ENCODE results near the gene LETM1.

The LETM1 gene

DNA sequence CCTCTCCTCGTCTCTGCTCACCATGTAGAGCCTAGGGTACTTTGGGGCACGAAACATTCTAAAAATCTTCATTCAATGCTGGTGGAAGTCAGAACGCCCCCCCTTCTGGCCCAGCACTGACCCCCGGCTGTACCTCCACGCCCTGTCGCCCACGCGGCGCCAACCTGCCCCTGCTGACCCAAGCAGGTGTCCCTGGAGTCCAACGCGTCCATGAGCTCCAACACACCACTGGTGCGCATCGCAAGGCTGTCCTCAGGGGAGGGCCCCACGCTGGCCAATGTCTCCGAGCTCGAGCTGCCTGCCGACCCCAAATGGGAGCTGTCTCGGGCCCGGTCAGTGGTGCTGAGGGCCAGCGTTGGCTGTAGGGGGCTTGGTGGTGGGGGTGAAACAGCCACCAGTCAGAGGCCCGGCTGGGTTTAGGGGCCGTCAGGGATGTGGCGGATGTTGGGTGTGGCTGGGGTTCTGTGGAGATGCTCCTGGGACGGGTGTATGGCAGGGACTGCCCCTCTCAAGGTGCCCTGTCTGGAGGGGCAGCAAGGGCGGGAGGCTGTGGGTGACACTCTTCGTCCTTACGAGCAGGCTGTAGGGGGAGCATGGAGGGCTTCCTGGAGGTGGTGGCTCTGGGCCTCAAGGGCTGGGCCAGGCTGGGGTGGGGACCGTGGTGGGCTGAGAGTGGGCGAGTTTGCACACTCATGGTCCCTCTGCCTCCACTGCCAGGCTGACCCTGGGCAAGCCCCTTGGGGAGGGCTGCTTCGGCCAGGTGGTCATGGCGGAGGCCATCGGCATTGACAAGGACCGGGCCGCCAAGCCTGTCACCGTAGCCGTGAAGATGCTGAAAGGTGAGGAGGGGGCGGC is 51.1 kb downstream of the LETM1 start:
- no peak for DNase-seq

DNA sequence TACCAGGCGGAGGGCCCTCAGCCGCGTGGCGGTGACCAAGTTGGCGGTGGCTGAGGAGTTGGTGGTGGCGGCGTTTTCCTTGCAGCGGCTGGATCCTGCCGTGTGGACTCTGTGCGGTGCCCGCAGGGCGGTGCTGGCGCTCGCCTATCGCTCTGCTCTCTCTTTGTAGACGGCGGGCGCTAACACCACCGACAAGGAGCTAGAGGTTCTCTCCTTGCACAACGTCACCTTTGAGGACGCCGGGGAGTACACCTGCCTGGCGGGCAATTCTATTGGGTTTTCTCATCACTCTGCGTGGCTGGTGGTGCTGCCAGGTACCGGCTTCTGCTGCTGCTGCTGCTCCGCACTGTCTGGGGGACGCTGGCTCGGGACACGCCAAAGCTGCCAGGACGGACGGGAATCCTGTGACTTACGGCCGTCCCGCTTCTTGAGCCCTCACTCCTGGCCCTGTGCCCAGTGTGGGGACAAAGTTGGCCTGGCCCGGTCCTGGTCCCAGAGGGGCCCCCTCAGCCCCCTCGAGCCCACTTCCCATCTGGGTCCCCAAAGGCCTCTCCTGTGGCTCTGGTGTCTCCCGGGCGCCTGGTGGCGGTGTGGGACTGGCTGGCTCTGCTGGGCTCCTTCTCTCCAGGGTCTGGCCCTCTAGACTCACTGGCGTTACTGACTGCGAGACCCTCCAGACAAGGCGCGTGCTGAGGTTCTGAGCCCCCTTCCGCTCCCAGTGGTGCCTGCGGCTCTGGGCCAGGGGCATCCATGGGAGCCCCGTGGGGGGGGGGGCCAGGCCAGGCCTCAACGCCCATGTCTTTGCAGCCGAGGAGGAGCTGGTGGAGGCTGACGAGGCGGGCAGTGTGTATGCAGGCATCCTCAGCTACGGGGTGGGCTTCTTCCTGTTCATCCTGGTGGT is 52.2 kb downstream of the LETM1 start:
- DNase-seq, result no peak

DNA sequence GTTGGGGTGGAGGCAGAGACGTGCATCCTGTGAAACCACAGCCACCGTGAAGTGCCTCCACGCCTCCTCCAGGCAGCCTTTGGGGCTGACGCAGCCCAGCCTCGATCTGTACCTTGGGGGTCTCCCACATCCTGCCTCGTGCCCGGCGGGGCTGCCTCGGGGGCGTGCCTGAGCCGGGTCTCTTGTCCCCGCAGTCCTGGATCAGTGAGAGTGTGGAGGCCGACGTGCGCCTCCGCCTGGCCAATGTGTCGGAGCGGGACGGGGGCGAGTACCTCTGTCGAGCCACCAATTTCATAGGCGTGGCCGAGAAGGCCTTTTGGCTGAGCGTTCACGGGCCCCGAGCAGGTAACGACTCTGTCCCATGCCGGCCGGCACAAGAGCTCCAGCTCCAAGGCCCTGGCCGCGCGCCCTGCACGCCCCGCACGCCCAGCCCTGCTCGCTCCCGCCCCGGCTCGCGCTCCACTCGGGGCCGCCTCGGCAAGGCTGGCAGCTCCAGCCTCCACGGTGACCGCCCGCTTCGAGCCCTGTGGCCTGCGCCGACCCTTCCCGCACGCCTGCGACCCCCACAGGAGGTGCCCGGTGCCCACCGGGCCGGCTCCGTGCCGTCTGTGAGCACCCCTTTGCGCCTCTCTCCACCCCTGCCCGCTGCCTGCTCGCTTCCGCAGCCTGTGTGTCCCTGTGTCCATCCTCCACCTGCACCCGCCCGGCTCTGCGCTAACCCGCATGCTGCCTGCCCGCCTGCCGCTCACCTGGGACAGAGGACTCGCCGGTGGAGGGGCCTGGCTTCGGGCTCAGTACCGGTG is 53.0 kb downstream of the LETM1 start:
- no peak for DNase-seq

DNA sequence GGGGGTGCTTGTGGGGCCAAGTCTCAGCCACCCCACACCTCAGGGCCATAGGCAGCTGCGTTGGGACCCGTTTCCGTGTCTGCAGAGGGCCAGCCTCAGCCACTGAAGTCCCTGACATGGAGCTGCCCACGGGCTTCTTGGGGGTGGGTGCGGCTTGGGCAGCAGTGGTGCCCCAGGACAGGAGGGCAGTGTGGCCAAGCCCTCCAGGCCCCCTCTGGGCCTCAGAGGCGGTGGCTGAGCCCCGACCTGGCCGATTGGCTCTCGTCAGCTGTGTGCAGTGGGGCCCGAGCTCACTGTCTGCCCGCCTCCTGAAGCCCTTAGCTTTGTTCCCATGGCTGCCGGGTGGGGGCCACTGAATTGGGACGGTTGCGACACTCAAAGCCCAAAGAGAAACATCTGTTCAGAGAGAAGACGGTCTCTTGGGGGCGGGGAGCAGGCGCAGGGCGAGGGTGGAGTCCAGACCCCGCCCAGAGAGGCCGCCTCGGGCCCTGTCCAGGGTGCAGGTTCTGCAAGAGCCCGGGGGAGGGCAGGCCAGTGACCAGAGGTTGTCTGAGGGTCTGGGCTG is 53.7 kb downstream of the LETM1 start:
- no peak for DNase-seq

DNA sequence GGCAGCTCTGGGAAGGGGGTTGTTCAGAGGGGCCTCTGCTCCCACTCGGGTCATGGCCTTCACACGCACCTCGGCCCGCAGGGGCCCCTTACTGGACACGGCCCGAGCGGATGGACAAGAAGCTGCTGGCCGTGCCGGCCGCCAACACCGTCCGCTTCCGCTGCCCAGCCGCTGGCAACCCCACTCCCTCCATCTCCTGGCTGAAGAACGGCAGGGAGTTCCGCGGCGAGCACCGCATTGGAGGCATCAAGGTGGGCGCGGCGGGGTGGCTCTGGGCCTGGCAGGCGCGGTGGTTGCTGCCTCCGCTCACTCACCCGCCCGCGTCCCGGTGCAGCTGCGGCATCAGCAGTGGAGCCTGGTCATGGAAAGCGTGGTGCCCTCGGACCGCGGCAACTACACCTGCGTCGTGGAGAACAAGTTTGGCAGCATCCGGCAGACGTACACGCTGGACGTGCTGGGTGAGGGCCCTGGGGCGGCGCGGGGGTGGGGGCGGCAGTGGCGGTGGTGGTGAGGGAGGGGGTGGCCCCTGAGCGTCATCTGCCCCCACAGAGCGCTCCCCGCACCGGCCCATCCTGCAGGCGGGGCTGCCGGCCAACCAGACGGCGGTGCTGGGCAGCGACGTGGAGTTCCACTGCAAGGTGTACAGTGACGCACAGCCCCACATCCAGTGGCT is 54.5 kb downstream of the LETM1 start:
- DNase-seq, result no peak

DNA sequence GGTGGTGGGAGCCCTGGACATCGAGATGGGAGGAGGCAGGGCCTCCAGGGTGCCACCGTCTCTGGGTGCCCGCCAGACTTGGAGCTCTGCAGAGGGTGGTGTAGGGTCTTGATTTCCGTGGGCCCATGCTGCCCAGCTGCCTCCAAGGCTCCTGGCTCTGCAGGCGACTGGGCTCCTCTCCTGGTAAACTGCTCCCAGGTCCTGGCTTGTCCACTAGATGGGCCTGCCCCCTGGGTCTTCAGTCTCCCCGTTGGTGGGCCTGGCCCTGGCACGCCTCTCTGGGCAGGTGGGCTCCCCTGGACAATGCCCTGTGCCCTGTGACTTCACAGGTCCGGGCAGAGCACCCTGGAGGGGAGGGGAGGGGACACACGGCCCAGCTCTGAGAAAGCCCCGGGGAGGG is 55.2 kb downstream of the LETM1 start:
- DNase-seq, result no peak

DNA sequence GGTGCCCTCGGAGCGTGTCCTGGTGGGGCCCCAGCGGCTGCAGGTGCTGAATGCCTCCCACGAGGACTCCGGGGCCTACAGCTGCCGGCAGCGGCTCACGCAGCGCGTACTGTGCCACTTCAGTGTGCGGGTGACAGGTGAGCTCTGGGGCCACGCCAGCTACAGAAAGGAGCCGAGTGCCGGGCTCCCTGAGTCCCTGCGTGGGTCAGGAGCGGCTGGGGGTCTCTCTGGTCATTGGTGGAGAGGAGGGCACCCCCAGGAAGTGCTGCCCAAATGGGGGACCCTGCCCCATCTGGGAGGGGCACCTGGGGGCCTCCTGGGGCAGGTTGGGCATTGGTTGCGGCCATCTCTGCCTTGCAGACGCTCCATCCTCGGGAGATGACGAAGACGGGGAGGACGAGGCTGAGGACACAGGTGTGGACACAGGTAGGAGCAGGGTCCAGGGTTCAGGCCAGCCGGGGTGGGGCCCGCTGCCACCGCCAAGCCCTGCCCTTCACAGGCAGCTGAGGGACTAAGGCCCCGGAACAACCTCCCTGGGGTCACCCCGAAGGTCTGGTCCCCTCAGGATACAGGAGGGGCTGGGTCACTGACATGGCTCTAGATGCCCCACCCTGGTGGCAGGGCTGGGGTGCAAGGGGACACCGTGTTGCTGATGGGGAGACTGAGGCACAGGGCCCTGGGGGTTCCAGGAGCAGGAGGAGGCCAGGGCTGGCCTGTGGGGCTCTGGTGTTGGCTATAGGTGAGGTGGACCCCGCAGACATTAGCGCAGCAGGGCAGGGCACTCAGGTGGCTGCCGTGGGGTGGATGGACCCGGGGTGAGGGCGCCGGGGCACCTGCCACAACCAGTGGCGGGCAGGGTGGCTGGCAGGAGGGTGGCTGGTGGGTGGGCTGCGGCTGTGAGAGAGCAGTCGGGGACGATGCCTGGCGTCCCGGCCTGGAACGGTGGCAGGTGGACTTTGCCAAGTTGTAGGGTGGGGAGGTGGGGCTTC is 56.3 kb downstream of the LETM1 start:
- no peak for DNase-seq

DNA sequence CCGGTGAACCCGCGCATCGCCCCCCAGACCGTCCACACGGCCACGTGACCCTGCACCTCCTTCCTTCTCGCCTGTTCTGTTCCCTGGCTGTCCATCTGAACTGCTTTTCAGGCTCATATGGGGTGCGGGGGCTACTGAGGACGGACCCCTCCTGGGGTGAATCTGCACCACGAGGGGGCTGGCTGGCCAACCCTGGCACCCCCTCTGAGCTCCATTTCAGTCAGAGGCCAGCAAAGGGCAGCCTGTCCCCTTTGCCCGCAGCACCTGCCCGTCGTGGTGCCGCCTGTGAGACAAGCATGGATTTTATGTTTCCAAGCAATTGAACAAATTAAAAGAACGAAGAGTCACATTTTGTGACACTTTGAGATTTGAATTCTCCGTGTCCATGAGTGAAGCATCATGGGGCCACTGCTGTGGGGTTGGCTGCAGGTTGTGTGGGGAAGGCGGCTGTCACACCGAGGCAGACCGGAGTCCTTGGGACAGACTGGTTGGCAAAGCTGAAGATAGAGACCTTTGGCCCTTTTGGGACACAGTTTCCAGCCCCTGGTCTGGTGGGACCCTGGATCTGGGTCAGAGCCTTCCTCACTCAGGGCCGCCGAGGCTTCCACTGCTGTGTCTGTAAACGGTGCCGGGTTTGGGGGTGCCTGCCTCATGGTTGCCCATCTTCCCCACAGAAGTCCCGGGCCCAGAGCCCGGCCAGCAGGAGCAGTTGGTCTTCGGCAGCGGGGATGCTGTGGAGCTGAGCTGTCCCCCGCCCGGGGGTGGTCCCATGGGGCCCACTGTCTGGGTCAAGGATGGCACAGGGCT is 57.2 kb downstream of the LETM1 start:
- DNase-seq, result no peak

DNA sequence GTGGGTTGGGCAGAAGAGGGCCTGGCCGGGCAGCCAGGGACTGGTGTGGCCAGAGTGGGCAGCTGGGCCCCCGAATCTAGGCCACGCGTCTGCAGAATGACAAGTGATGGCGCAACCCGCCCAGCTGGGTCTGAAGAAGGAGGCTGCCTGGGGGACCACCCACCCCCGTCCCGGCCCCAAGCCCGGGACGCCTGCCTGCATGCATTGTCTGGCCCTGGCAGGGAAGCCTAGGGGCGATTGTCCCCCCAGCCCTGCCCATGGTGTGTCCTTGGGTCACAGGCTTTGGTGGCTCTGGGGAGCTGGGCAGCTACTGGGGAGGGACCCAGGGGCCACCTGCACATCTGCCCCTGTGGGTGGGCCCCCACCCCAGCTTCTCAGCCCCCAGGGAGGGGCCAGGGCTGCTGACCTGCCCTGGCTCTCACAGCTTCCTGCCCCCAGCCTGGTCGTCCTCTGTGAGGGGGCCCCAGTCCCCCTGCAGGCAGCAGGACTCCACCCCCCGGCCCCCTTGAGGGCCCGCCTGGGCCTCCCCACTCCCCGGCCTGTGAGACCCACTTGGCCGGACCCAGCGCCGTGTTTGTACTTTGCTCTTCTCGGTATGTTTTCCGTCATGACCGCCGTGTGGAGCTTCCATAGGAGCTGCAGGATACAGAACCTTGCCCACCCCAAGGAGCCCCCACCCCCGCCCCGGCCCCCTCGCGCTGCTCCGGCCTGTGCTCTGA is 57.9 kb downstream of the LETM1 start:
- DNase-seq, result no peak

DNA sequence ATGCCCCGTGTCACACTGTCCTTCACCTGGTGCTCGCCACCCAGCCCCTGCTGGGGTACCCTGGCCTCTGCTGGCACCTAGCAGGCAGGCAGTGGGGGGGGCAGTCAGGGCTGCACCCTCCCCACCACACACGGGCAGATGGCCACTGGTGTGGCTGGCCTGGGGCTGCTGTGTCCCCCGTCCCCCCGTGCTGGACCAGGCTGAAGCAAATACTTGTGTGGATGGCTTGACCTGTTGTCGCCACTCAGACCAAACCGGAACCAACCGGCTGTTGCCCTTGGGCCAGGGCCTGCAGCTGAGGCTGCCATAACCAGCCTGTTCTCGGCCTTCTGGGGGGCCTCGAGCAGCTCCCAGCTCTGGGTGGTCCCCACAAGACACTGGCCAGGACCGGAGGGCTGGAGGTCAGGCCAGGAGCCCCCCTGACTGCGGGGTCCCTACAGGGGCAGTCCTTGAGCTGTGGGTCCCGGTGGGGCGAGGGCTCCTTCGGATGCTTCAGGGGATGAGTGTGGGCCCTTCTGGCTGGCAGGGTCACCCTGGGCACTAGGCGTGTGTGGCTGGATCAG is 58.6 kb downstream of the LETM1 start:
- no peak for DNase-seq

DNA sequence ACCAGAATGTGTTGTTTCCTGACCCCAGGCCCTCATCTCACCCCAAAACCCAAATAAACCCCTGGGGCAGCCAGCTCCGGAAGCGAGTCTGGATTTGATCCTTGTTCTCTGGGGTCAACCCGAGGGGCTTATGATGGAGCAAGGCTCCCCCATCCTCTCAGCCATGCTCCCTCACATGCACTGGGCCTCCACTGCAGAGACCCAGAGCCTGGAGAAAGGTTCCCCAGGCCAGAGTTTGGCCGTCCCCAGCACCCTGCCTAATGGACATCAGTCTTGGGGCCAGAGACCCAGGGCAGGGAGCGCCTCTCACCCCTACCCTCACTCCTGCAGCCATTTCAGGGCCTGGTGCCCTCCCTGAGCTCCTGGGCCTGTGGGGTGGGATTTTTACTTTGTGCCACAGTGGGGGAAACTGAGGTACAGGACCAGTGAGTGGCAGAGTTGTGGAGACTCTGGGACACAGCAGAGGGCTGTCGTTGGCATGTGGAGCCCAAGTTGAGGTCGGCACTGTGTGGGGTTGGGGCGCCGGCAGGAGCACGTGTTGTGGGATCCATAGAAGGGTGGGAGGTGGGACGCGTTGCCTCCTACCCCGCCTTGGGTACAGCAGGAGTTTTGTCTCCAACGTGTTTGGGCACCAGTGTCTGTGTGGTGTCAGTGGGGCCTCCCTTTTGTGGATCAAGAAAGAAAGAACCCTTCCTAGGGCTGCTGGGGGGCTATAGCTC is 59.3 kb downstream of the LETM1 start:
- no peak for DNase-seq

DNA sequence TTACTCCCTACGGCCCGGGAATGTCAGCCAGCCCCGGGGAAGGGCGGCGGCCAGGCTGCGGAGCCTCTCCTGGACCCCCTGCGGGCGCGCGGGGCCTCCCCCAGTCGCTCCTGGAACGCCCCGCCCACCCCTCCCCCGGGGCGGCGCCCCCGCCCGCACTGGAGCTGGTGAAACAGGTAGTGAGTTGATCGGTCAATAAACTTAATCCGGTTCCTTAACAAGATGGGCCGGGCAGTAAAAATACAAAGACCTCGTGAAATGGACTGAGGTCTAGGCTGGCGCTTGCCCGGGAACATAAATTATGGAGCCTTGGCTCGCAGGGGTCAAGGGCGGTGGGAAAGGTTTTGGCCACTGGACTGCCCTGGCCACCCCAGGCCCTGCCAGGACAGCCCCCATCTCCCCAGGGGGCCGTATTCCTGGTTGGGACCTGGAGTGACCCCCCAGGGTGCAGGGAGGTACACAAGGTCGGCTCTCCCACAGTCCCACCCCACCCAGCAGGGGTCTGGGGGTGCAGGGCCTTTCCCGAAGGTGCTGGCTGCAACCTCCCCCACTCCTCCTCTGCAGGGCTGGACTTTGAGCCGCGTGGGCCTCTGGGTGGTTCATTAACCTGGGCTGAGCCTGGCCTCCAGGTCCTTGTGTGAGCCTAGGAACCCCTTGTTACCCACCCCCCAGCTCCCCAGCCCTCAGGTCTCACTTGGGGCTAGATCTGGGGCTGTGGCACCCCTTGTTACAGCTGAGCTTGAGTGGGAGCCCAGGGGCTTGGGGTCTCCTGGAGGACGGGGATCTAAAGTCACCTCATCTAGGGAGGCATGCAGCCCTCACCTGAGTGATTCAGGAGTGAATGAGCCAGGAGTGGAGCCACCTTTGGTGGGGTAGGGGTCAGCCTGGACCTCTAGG is 60.4 kb downstream of the LETM1 start:
- no peak for DNase-seq

DNA sequence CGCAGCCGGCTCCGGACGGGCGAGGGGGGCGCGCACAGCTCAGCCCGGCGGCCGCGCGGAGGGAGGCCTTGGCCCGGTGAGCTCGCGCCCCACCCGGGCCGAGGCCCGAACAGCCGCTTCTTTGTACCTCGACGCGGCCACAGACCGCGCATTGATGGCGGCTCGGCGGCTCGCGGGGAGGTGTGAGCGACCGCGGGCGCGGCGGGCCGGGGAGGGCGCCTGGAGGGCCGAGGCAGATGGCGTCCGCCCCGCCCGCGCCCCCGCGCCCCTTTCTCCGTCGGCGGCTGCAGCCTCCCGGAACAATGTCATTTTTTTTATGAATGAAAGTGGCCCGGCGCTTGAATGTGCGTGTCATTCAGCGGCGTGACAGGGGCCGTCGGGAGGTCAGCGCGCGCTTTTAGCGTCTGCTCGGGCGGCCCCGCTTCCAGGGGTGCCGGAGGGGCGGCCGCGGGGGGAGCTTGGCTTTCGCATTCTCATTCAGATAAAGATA is 61.1 kb downstream of the LETM1 start:
- no peak for DNase-seq

DNA sequence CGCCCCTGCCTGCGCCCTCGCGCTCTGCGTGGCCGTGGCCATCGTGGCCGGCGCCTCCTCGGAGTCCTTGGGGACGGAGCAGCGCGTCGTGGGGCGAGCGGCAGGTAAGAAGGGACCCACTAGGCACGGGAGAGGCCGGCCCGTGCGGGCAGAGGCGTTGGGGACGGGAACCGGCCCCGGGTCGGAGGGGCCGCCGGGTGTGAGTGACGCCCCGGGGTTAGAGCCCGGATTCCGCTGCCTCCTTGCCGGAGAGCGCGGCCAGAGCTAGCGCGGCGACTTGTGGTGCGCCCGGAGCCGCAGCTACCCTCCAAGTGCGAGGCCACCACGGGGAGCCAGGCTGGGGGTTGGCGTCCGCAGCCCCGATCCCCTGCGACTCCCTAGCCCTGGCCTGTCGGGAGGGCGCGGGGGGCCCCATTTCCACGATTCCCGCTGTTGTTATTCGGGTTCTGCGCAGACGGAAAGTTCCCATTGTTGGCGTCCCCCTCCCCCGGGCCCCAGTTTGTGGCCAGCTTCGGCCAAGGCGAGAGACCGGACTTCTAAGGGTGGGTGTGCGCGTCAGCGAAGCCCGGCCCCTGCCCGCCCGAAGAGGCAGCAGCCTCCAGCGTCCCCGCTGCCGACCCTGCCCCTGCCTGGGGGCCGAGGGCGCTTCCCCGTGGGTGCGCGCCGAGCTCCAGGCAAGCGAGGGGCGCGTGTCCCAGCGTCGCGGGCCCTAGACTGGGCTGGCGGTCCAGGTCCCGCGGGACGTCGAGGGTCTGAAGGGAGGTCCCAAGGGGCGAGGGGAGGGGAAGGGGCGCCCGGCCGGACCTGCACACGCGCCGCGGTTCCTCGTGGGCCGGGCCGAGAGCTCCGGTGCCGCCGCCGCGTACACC is 61.8 kb downstream of the LETM1 start:
- DNase-seq, result no peak

DNA sequence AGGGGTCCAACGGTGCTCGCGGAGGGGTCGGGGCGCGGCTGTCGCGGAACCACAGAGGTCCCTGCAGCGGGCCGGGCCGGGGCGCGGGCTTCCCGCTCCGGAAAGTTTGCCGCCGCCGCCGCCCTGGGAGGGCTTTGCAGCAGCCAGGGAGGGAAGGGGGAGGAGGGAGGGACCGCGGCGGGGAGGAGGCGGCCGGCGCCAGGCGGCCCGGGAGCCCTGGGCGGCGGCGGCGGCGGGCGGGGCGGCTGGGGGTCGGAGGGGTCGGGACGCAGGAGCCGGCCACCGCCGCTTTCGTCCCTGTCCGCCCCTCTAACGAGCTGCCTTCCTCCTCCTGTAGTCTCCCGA is 62.5 kb downstream of the LETM1 start:
- no peak for DNase-seq

DNA sequence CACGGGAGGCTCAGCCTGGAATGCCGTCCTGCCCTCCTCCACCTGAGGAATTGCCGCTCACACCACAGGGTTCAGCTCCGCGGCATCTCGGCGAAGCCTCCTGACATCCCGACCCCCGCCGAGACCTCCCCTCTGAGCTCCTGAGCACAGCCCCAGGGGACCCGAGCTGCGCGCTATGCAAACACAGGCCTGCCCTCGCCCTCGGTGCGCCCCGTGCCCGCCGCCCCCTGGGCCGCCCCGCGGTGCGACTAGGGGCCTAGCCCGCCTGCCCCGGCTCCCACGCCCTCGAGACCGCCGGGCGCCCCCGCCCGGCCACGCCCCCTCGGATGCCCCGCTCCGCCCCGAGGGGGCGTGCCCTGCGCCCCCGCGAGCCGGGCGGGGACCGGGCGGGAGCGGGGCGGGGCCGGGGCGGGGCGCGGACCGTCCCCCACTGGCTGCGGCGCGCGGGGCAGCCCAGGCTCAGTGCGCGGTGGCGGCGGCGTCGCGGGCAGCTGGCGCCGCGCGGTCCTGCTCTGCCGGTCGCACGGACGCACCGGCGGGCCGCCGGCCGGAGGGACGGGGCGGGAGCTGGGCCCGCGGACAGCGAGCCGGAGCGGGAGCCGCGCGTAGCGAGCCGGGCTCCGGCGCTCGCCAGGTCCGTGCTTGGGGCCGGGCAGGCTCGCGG is 63.0 kb downstream of the LETM1 start, which contains the start of gene FGFR3:
FGFR3 (plus strand) TSS at position 462 of the 664 bp plus-strand sequence. CDS start 642 bp downstream, outside the sequence.
- no peak for DNase-seq
